ENCODE measurements around the gene FOXR1. TPM values are rescaled to one million over a fixed set of nuclear protein-coding genes. Genes with fewer than 3 reads are reported as not detected.
"Not testable (repeated sequence)": the region's sequence is repeated elsewhere in the genome, so short reads cannot be mapped to it uniquely, and the experiment has no call there.

The FOXR1 gene
- polyA plus RNA-seq, 12 donors, result 0.48 TPM; not detected in 11

DNA sequence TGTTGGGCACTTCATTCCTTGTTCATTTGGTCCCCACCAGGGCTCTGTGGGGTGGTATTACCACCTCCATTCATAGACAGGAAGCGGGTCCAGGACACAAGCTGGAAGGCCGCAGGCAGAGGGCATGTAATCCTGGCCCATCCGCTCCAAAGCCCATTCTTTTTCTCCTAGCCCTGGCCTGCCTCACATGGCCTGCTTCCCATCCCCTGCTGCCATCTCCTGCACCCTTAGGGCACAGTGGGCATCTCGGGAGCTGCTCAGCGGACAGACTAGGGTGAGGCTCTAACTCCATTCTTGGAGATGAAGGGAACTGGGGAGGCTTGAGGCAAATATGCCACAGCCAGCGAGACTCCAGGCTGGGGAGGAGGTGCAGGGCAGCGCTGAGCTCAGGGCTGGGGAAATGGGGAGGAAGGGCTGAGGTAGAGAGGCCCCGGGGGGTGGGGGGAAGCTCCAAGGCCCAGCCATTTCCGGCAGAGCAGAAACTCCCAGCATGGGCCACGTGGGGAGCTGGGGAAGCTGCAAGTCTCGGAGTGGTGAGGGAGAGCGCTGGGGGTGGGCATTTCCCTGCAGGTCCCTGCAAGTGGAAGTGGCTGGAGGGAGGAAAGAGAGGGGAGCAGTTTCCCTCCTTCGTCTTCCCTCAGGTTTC is 31.5 kb upstream of the FOXR1 start:
- DNase-seq, result no peak

DNA sequence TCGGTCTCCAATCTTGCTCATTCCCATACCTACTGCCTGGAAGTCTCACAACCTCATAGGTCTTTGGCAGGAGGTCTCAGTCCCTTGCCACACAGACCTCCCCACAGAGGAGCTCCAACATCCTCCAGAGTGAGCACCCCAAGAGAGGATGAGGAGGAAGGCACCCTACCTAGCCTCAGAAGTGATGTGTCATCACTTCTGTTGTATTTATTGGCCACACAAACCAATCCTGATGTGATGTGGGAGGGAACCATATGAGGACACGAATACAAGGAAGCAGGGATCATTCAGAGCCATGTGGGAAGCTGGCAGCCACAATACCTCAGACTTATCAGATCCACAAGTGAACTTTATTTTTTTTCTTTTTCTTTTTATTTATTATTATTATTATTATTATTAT is 24.5 kb upstream of the FOXR1 start:
- no peak for DNase-seq

DNA sequence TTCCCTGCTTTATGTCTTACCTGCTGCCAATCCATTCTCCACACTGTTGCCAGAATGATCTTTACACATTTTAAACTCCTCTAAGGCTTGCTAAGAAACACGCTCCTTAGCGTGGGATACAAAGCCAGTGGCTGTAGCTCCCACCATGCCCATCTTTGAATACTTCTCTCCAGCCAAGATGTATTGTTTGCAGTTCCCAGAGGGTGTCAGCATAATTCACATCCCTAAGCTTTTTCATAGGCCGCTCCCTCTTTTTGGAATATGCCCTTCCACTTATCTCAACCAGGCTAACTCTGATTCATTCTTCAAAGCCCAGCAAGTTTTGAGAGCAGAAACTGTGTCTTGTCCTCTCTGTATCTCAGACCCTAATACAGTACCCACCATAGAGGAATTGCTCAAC is 23.6 kb upstream of the FOXR1 start:
- DNase-seq, result no peak

DNA sequence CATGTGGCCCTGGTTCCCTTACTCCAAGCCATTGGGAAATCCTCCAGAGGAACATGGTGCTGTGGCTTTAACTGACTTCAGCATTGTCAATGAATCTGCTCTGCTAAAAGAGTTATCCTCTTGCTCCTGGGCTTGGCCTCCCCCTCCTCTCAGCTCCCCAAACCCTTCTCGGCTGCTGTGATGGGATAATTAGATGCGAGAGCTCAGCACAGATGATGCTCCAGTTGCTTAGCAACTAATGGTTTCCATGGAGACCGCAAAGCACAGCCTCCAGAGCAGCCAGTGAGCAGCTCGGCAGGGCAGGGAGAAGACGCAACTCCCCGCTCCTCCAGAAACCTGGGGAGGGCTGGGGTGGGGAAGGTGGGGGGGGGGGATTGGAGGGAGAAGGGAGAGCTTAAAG is 18.3 kb upstream of the FOXR1 start:
- DNase-seq, result no peak

DNA sequence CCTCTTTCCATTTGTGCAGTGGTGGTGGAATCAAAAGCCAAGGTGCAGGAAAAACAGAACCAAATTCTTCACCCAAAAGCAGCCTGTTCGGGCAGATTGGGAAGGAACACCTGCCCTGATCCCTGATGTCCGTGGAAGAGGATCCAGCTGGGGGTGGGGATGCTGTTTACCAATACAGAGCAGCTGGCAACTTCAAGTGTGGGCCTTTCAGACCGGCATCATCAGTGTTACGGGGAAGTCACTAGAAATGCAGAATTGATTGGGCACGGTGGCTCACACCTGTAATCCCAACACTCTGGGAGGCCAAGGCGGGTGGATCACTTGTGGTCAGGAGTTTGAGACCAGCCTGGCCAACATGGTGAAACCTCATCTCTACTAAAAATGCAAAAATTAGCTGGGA is 17.6 kb upstream of the FOXR1 start:
- not testable (repeated sequence) for DNase-seq

DNA sequence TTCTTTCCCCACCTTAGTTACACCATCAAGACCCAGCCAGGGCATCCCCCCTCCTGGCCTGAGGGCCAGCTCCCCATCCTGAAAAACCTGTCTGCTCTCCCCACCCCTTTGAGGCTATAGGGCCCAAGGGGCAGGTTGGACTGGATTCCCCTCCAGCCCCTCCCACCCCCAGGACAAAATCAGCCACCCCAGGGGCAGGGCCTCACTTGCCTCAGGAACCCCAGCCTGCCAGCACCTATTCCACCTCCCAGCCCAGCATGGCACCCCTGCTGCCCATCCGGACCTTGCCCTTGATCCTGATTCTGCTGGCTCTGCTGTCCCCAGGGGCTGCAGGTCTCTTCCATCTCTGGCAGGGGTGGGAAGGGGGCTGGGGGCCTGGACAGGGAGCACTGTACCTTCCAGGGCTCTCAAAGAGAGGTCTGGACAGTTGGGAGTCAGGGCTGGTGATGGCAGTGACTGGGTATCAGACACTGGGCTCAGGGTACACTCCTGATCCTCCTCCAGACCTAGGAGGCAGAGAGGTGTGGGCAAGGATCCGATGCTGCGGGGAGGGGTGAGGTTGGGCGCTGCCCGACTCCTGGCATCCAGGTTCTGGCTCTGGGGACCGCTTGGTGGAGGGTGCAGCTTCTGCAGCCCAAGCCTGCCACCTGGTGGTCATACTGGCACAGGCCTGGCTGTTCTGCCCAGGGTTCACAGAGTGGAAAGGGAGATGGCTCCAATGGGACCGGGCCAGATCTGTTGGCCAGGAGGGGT is 15.3 kb upstream of the FOXR1 start, which contains the start of gene UPK2:
TSS of gene UPK2 (plus strand) at position 205 of the 753 bp plus-strand sequence. CDS start at position 258, 53 bp downstream.
- peak; percentile 84 for DNase-seq

DNA sequence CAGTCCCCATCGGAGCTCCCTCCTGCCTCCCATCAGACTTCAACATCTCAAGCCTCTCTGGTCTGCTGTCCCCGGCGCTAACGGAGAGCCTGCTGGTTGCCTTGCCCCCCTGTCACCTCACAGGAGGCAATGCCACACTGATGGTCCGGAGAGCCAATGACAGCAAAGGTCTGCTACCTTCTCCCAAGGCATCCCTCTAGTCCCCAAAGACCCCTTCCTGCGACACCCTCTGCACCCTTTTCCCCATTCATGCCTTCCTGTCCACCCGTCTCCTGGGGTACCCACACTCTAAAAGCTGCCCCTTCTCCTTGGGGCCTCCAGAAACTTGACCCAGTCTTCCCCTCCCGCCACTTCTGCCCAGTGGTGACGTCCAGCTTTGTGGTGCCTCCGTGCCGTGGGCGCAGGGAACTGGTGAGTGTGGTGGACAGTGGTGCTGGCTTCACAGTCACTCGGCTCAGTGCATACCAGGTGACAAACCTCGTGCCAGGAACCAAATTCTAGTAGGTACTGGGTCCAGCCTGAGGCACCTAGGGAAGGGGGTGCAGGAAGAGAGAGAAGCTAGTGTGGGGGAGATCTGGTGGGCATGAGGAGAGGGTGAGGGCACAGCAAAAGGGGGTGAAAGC is 14.6 kb upstream of the FOXR1 start:
- DNase-seq, result no peak

DNA sequence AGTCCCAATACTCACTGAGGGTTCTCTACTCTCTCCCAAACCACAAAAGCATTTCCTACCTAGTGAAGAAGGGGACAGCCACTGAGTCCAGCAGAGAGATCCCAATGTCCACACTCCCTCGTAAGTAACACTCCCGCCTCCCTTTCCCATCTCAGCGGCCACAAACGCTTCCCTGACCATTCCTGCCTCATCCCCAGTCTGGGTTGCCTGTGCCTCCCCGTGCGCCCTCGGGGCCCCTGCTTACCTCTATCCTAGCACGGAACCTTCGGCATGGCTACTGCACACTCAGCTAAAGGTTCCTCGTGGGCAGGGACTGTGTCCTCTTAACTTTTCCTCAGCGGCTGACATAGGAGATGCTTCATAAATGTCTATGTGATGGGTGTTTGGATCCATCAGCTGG is 14.0 kb upstream of the FOXR1 start:
- no peak for DNase-seq

DNA sequence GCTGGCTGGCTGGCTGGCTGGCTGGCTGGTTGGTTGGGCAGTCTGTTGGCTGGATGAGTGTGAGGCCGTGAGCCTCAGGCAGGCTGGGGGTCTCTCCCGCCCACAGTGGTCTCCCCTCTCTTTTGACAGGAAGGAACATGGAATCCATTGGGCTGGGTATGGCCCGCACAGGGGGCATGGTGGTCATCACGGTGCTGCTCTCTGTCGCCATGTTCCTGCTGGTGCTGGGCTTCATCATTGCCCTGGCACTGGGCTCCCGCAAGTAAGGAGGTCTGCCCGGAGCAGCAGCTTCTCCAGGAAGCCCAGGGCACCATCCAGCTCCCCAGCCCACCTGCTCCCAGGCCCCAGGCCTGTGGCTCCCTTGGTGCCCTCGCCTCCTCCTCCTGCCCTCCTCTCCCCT is 13.6 kb upstream of the FOXR1 start:
- DNase-seq, result no peak

DNA sequence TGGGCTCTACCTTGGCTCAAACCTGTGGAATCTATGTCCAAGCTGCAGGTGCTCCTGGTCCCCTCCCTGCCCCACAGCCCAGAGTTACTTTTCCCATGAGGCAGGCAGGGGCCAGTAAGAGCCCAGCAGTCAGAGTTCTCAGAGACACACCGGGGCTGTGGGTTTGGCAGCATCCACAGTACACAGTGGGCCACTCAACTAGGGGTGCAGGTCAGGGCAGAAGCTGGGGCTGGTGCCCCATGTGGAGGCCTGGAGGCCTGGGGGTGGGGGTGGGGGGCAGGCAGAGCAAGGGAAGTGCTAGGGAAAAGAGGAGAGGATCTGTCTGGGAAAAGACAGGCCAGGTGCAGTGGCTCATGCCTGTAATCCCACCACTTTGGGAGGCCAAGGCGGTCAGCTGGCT is 13.0 kb upstream of the FOXR1 start:
- no peak for DNase-seq

DNA sequence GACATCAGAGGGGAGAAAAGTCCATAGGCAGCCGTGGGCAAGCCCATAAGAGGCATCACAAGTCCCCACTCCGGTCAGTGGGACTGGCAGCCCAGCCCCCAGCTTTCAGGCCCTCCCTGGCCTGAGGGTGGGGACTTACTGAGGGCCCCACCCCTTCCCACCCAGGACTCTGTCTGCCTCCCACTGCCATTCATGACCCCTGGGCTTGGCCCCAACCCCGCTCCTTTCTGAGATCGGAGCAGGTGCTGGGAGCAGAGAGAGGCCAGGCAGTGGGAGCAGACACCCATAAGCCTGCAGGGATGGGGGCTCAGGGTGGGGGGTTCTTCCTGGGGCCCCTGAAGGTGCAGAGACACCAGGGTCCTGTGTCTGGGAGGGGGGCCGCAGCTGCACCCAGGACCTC is 10.4 kb upstream of the FOXR1 start:
- DNase-seq, result no peak

DNA sequence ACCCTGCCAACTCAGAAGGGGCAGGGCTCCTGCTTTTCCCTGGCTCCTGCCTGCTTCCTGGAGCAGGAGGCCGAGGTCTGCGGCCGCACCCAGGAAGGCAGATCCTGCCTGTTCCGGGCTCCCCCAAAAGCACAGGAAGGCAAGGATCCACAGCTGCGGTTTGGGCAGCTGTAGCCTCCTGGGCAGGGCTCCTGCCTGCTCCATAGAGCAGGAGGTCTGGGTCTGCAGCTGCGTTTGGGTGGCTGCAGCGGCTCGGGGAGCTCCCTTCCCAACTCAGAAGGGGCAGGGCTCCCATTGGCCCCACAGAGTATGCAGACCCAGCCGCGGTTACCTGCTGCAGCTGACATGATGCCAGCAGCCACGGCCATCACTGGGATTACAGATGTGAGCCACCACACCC is 10.0 kb upstream of the FOXR1 start:
- no peak for DNase-seq

DNA sequence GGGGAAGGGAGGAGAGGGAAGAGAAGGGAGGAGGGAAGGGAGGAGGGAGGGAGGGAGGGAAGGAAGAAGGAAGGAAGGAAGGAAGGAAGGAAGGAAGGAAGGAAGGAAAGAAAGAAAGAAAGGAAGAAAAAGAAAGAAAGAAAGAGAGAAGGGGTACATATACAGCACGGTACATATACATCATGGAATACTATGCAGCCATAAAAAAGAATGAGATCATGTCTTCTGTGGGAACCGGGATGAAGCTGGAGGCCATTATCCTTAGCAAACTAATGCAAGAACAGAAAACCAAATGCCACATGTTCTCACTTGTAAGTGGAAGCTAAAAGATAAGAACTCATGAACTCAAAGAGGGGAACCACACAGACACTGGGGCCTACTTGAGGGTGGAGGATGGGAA is 2.1 kb upstream of the FOXR1 start:
- DNase-seq, result not testable (repeated sequence)

DNA sequence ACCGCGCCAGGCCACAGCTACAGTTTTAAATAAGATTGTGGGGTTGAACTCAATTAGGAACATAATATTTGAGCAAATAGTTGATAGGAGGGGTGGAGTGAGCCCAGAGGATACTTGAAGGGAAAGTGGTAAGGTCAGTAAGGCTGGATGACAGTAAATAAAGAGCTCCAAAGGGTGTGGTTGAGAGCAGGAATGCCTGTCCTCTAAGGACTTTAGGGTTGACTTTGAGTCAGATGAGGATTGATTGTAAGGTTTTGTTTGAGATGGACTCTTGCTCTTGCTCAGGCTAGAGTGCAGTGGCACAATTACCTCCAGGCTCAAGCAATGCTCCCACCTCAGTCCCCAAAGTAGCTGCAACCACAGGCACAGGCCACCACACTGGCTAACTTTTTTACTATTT is 2.4 kb downstream of the FOXR1 start:
- DNase-seq, result no peak

DNA sequence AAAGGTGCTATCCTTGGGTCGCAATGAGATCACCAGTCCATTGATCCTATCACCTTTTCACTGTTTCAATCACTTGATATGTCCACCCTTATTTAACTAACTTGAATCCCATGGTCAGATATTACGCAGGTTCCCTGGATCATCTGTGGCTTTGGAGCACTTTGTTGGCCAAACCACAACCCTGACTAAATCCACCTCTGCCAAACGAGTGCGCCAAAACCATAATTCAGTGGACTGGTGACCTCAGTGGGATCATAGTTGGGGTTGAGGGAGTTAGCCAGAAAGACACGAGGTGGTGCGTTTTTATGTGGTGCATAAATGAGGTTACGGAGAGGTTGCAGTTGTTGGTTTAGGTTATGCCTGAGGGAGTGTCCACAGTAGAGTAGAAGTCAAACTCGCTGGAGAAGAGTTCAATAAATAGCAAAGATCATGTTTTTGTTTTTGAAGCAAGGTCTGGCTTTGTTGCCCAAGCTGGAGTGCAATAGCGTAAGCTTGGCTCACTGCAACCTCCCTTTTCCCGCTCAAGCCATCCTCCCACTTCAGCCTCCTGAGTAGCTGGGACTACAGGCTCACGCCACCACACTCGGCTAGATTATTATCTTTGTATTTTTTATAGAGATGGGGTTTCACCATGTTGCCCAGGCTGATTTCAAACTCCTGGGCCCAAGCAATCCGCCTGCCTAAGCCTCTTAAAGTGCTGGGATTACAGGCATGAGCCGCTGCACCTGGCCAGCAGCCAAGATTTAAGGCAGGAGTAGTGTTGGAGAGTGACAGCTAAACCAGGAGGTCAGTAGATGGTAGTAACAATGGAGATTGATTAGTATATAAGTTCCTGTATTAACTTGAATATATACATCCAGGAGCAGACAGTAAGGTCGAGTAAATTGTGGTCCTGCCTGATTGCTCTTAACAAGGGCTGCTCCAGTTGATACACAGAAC is 4.5 kb downstream of the FOXR1 start:
- no peak for DNase-seq

DNA sequence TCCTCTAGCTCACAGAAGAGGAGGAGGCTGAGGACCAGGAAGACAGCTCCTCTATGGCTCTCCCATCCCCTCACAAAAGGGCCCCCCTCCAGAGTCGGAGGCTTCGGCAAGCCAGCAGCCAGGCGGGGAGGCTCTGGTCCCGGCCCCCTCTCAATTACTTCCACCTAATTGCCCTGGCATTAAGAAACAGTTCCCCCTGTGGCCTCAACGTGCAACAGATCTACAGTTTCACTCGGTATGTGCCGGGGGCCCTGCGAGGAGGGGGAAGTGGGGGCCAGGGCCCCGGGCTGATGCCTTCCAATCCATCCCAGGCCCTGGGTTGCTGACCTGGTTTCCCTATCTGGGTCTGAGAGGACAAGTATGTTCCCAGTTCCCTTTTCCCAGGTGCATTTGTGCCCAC is 7.9 kb downstream of the FOXR1 start:
- no peak for DNase-seq

DNA sequence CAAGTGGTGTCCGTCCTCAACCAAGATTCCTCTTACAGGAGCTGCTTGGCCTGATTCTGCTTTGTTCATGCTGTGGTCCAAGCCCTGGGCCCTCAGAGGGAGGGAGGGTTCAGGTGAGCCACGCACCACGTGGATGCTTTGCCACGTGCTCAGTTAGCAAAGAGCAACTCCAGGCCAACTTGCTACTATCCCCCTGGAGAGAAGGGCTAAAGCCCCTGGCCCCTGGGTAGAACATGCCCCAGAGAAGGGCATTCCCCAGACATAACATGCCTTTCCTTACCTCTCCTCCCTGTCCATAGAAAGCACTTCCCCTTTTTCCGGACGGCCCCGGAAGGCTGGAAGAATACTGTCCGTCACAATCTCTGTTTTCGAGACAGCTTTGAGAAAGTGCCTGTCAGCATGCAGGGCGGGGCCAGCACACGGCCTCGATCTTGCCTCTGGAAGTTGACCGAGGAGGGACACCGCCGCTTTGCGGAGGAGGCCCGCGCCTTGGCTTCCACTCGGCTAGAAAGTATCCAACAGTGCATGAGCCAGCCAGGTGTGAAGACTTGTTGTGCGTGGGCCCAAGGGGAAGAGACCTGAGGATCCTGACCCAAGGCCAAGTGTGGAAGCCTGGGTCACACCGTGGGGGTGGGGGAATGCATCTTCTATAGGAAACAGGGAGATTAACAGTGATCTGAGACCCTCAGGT is 8.8 kb downstream of the FOXR1 start:
- no peak for DNase-seq

DNA sequence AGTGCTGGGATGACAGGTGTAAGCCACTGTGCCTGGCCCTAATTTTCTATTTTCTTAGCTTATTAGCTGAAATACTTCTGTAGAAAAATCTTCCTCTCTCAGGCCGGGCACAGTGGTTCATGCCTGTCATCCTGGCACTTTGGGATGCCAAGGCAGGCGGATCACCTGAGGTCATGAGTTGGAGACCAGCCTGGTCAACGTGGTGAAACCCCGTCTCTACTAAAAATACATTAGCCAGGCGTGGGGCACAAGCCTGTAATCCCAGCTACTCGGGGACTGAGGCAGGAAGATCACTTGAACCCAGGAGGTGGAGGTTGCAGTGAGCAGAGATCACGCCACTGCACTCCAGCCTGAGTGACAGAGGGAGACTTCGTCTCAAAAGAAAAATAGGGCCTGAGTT is 12.8 kb downstream of the FOXR1 start:
- not testable (repeated sequence) for DNase-seq

DNA sequence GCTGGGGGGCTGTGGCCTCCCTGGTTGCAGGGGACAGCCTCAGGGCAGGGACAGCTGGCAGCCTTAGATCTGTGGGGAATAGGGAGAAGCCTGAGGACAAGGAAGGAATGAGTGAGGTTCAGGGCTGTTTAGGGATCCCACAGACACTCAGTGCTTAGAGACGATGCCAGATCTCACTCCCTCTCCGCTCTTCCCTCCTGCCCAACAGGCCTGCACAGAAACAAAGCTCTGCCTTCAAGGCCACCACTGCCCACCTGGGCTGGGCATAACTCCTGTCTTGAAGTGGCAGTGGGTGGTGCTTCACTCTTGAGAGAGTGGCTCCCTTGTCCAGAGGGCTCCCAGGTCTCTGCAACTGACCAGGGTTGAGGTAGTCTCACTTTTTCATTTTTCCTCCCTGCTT is 13.3 kb downstream of the FOXR1 start:
- no peak for DNase-seq

DNA sequence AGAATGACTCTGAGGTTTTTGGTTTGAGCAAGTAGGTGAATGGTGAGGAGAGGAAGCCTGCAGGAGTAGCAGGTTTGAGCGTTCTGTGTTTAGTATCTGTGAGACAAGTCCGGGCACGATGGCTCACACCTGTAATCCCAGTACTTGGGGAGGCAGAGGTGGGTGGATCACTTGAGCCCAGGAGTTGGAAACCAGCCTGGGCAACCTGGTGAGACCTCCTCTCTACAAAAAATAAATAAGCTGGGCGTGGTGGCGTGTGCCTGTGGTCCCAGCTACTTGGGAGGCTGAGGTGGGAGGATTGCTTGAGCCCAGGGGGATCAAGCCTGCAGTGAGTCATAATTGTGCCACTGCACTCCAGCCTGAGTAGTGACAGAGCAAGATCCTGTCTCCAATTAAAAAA is 16.7 kb downstream of the FOXR1 start:
- no peak for DNase-seq

DNA sequence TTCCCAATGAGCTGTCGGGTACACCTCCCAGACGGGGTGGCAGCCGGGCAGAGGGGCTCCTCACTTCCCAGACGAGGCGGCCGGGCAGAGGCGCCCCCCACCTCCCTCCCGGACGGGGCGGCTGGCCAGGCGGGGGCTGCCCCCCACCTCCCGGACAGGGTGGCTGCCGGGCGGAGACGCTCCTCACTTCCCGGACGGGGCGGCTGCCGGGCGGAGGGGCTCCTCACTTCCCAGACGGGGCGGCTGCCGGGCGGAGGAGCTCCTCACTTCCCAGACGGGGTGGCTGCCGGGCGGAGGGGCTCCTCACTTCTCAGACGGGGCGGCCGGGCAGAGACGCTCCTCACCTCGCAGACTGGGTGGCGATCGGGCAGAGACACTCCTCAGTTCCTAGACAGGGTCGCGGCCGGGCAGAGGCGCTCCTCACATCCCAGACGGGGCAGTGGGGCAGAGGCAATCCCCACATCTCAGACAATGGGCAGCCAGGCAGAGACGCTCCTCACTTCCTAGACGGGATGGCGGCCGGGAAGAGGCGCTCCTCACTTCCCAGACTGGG is 20.0 kb downstream of the FOXR1 start:
- not testable (repeated sequence) for DNase-seq
